PC-3 (cell line): ENCODE data around the gene METTL3.

Source experiments
- EZH2 ChIP-seq: fragments of 300-600 bp; sonication (generic); IDR thresholded peaks from one replicate; pipeline ENCODE4 v1.6.1; 2017; ENCODE audit warnings: antibody characterized with exemption, mild to moderate bottlenecking, low read length; ENCODE audit not compliant: unreplicated experiment
- EZH2phosphoT487 ChIP-seq: fragments of 300-600 bp; sonication (generic); IDR thresholded peaks from 2 replicates; pipeline ENCODE4 v1.6.1; 2018; ENCODE audit warnings: mild to moderate bottlenecking, antibody characterized with exemption, low read length, borderline replicate concordance
- TF ChIP-seq, protein P1 (sequence below): fragments of 300-600 bp; sonication (generic); conservative IDR thresholded peaks from 2 replicates; pipeline ENCODE4 v1.5.1; 2017; ENCODE audit warnings: antibody characterized with exemption, low read depth, mild to moderate bottlenecking, low read length

DNA sequence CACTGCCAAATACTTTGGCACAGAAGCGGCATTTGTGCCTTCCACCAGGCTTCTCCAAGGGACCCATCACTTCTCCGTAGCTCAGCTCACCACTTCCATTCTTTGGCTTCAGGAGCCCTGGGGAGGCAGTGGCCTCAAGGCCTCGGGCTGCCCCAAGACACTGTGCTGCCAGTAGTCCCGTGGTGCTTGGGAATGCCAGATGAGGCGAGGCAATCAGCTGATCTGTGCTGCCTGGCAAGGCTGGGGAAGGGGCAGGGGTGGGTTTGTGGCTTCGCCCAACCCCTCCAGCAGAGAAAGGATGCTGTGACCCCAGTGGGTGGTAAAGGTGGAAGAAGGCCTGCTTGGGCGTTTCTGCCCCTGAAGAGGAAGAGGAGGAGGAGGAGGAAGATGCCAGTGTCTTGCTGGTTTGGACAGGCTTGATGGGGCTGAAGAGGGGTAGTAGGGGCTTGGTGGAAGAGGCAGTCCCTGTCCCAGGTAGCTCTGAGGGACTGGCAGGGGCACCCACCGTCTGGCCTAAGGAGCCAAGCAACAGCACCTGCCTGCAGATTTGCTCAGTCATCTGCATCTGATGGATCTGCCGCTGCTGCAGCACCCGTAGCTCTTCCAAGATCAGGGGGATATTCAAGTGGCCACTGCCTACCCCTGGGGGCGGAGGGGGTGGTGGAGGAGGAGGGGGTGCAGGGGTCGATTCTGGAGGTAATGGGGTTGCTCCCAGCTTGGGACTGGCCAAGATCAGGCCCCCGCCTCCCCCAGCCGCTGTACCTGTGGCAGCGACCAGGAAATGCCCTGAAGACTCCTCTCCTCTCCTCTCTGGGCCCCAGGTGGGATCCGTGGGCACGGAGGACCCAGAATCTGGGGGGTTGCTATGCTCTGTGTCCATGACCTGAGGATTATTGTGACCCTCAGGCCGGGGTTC is 13.7 kb upstream of the METTL3 start:
- TF ChIP-seq, protein P1, sequence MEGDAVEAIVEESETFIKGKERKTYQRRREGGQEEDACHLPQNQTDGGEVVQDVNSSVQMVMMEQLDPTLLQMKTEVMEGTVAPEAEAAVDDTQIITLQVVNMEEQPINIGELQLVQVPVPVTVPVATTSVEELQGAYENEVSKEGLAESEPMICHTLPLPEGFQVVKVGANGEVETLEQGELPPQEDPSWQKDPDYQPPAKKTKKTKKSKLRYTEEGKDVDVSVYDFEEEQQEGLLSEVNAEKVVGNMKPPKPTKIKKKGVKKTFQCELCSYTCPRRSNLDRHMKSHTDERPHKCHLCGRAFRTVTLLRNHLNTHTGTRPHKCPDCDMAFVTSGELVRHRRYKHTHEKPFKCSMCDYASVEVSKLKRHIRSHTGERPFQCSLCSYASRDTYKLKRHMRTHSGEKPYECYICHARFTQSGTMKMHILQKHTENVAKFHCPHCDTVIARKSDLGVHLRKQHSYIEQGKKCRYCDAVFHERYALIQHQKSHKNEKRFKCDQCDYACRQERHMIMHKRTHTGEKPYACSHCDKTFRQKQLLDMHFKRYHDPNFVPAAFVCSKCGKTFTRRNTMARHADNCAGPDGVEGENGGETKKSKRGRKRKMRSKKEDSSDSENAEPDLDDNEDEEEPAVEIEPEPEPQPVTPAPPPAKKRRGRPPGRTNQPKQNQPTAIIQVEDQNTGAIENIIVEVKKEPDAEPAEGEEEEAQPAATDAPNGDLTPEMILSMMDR: no peak
- TF ChIP-seq EZH2phosphoT487: no peak
- no peak for TF ChIP-seq EZH2
